ENCODE measurements around the gene DARS2.
A peak's percentile ranks its signal among the peaks of the same experiment; 100 is the strongest.
"Not testable (repeated sequence)": the region's sequence is repeated elsewhere in the genome, so short reads cannot be mapped to it uniquely, and the experiment has no call there.

DARS2 gene

GRCh38 chr1:173861731-173862145 is 37.3 kb downstream of the DARS2 start:
- no peak overlapping the region for H3K4me3 ChIP-seq (replicated peaks; ENCODE audit: low read depth, low read length)
- TF ChIP-seq CTCF (IDR thresholded peaks at IDR 0.05; ENCODE audit: low read depth, low read length, missing control alignments), result no peak

GRCh38 chr1:173862146-173862768 is 37.8 kb downstream of the DARS2 start:
- not testable (repeated sequence) for H3K4me3 ChIP-seq (replicated peaks; ENCODE audit: low read depth, low read length); DNase-seq (ENCODE audit: extremely low read depth, low read depth)

More at GRCh38 chr1:173861731-173862145, 37.3 kb downstream of the DARS2 start:
- no peak for DNase-seq (ENCODE audit: extremely low read depth, low read depth)

- no peak overlapping the region for H3K4me3 ChIP-seq (replicated peaks; ENCODE audit: low read depth, low read length)
- TF ChIP-seq CTCF (IDR thresholded peaks at IDR 0.05; ENCODE audit: low read depth, low read length, missing control alignments), result no peak
- DNase-seq (ENCODE audit: extremely low read depth, low read depth), result no peak
Observed at GRCh38 chr1:173862769-173863223, 38.3 kb downstream of the DARS2 start.

- no peak for TF ChIP-seq CTCF (IDR thresholded peaks at IDR 0.05; ENCODE audit: low read depth, low read length, missing control alignments)
- DNase-seq (ENCODE audit: extremely low read depth, low read depth), result no peak
- peak overlapping the region; percentile 84 for H3K4me3 ChIP-seq (replicated peaks; ENCODE audit: low read depth, low read length)
Observed at GRCh38 chr1:173863224-173864161, 39.0 kb downstream of the DARS2 start.

GRCh38 chr1:173864179-173864867 is 39.9 kb downstream of the DARS2 start:
- DNase-seq (ENCODE audit: extremely low read depth, low read depth), result no peak
- TF ChIP-seq CTCF (IDR thresholded peaks at IDR 0.05; ENCODE audit: low read depth, low read length, missing control alignments), result no peak
- peak overlapping the region; percentile 84 for H3K4me3 ChIP-seq (replicated peaks; ENCODE audit: low read depth, low read length)

GRCh38 chr1:173865468-173866164 is 41.1 kb downstream of the DARS2 start:
- TF ChIP-seq CTCF (IDR thresholded peaks at IDR 0.05; ENCODE audit: low read depth, low read length, missing control alignments), result no peak
- DNase-seq (ENCODE audit: extremely low read depth, low read depth), result no peak
- H3K4me3 ChIP-seq (replicated peaks; ENCODE audit: low read depth, low read length), result peak overlapping the region; percentile 84
